Psoas muscle (tissue), 8 donors: ENCODE results near the gene CPLANE1. TPM values are rescaled to one million over a fixed set of nuclear protein-coding genes. Genes with fewer than 3 reads are reported as not detected.
"Not testable (repeated sequence)": the region's sequence is repeated elsewhere in the genome, so short reads cannot be mapped to it uniquely, and the experiment has no call there.

Source experiments
- ATAC-seq, 4 donors: fragments of 200-7000 bp; cut with Tn5 transposase; one replicate each; pipeline ENCODE4 v1.9.1; 2020; ENCODE audit warnings: moderate library complexity in 3 of 4, mild to moderate bottlenecking in 2 of 4
- DNase-seq, 2 donors: peaks; one replicate each; pipeline ENCODE4 v3.0.0-alpha.2; 2020
- H3K27ac ChIP-seq: fragments of 200-600 bp; one replicate; pipeline ENCODE4 v1.8.0; 2022
- H3K27me3 ChIP-seq, 3 donors: fragments of 200-600 bp in 1 of 3; one replicate each; pipeline versions ENCODE4 v1.6.1 to v1.8.0; 2013 to 2022; ENCODE audit warnings: low read length in 2 of 3, mild to moderate bottlenecking in 2 of 3, moderate library complexity in 1 of 3; ENCODE audit not compliant: insufficient read depth in 3 of 3
- H3K36me3 ChIP-seq, 2 donors: fragments of 200-600 bp in 1 of 2; one replicate each; pipeline versions ENCODE4 v1.6.1 to v1.8.0; 2013 to 2022; ENCODE audit warnings: low read depth in 1 of 2, mild to moderate bottlenecking in 1 of 2, moderate library complexity in 1 of 2; ENCODE audit not compliant: insufficient read depth in 1 of 2
- H3K4me1 ChIP-seq: fragments of 200-600 bp; one replicate; pipeline ENCODE4 v1.8.0; 2022
- H3K4me3 ChIP-seq: fragments of 200-600 bp; one replicate; pipeline ENCODE4 v1.8.0; 2022; ENCODE audit warnings: mild to moderate bottlenecking
- H3K9me3 ChIP-seq: fragments of 200-600 bp; one replicate; pipeline ENCODE4 v1.8.0; 2022
- WGBS, 3 donors: extraction: QIAGEN DNeasy Blood & Tissue Kit; methylation state at CpG; one replicate each; pipeline versions ENCODE4 v1.1.6 to v1.1.7; 2013; 5-methylcytosine and 5-hydroxymethylcytosine counted together
- intact Hi-C, 2 donors: fragments of 100-400 bp; cut with DNase I; formaldehyde crosslinking; loops; one replicate each; pipeline versions ENCODE4 v1.11.0 to v1.14.2; 2022
- polyA plus RNA-seq, 3 donors: library from polyadenylated mRNA; stranded (reverse); fragments of 200-250 nt; gene quantifications; one replicate each; pipeline ENCODE4 v1.2.3, GENCODE V29; 2013
- total RNA-seq, 4 donors: library from RNA; stranded (reverse); fragmentation: NEBNext Ultra II Directional in 2 of 4; extraction: Animal tissue kit (Norgen Biotek cat#: 25700) in 2 of 4; gene quantifications; one replicate each; pipeline versions ENCODE4 v1.2.1 to v1.2.4, GENCODE V29; 2021 to 2023
- TF ChIP-seq, protein P1 (sequence below): fragments of 200-600 bp; IDR thresholded peaks from one replicate; pipeline ENCODE4 v1.8.0; 2022; ENCODE audit warnings: antibody characterized with exemption
- donor health status: healthy with polysubstance abuse.
- donor health status: DM: no; HTN: no; CAD: no; lungs with moderate emphysema.
- donor health status: Bipolar disorder and iron deficiency.
- donor health status: healthy.
- donor health status: DM: yes; HTN: yes; CAD: no.
- donor health status: DM: no; HTN: no; CAD: no.
- donor health status: DM: no; HTN: no; CAD: no.
- donor health status: DM: yes; HTN: yes; CAD: no.

The CPLANE1 gene
- total and polyA plus RNA-seq, 7 donors, result 1.4 to 12.1 (median 6.0) TPM

DNA sequence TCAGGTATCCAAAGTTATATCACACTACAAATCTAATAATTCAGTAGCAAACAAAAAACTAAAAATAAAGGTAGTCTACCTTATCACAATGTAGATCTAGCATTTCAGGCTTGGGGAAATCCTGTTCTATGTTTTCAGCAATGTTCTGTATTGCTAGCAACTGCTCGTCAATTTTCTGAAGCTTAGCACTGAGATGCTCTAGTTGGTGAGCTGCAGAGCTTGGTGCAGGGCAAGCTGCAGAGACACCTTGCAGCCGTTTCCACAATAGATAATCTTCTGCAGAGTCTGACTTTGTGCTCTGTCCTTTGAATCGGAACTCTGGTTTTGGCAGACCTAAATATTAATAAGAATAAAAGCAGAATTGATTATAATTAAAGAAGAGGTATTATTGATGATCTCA lies 95.5 kb downstream of the CPLANE1 start:
- peaks cover 0 to 98% of the 10 kb centered on the region in 2 donors for H3K36me3 ChIP-seq
- no peak for ATAC-seq
- H3K4me3 ChIP-seq, result no peak overlapping the region
- TF ChIP-seq, protein P1, sequence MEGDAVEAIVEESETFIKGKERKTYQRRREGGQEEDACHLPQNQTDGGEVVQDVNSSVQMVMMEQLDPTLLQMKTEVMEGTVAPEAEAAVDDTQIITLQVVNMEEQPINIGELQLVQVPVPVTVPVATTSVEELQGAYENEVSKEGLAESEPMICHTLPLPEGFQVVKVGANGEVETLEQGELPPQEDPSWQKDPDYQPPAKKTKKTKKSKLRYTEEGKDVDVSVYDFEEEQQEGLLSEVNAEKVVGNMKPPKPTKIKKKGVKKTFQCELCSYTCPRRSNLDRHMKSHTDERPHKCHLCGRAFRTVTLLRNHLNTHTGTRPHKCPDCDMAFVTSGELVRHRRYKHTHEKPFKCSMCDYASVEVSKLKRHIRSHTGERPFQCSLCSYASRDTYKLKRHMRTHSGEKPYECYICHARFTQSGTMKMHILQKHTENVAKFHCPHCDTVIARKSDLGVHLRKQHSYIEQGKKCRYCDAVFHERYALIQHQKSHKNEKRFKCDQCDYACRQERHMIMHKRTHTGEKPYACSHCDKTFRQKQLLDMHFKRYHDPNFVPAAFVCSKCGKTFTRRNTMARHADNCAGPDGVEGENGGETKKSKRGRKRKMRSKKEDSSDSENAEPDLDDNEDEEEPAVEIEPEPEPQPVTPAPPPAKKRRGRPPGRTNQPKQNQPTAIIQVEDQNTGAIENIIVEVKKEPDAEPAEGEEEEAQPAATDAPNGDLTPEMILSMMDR, result no peak
- no peaks in the 10 kb centered on the region for H3K4me1 ChIP-seq
- no peak for DNase-seq
- H3K9me3 ChIP-seq, result no peaks in the 10 kb centered on the region
- no peak overlapping the region for H3K27ac ChIP-seq
- intact Hi-C loops, result loop anchor here in 1 of 2 donors (10.0 kb wide), 1 partner anchor 109 kb away; no protein-coding TSS in a partner anchor
- WGBS, 3 donors, result 86 to 94% (median 87%) methylated on average over 3 of the region's 3 CpGs
- no peaks in the 10 kb centered on the region for H3K27me3 ChIP-seq

DNA sequence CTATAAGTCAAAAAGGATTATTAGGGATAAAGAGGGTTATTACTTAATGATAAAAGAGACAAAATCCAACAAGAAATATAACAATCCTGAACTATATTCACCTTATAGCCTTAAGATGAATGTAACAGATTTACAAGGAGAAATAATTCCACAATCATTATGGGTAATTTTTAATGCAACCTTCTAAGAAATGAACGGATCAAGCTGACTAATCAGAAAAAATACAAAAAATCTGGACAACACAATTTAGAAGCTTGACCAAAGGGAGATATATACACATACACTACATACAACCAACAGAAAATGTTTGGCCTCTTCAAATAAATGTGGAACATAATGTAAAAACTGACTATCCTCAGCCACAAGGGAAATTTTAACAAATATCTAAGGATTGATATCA lies 102.3 kb downstream of the CPLANE1 start:
- DNase-seq (no peak), ATAC-seq (no peak)
- Histone ChIP-seq H3K4me3 (no peak overlapping the region), H3K4me1 (no peaks in the 10 kb centered on the region), H3K9me3 (no peaks in the 10 kb centered on the region), H3K27ac (no peak overlapping the region), H3K27me3 (no peaks in the 10 kb centered on the region), H3K36me3 (peaks cover 0 to 63% of the 10 kb centered on the region in 2 donors)
- intact Hi-C loops, result no loop called here
- TF ChIP-seq, protein P1, result no peak
- 91 to 97% (median 96%) methylated on average over 1 of the region's 1 CpG for WGBS, 3 donors

- intact Hi-C loops, result no loop called here
Observed at GRCh38 chr5:37136694-37137093, 112.5 kb downstream of the CPLANE1 start.

GRCh38 chr5:37135312-37135711 lies 113.9 kb downstream of the CPLANE1 start:
- not testable (repeated sequence) for ATAC-seq
- WGBS, 3 donors, result 97 to 98% (median 98%) methylated on average over 6 of the region's 6 CpGs

More at GRCh38 chr5:37136694-37137093, 112.5 kb downstream of the CPLANE1 start:
- TF ChIP-seq, protein P1, result no peak
- no peak overlapping the region for H3K4me3 ChIP-seq
- DNase-seq (no peak), ATAC-seq (no peak)
- no peaks in the 10 kb centered on the region for H3K9me3 ChIP-seq
- no peaks in the 10 kb centered on the region for H3K27me3 ChIP-seq
- peaks cover 2 to 74% of the 10 kb centered on the region in 2 donors for H3K36me3 ChIP-seq
- 94 to 95% (median 94%) methylated on average over 2 of the region's 2 CpGs for WGBS, 3 donors
- H3K4me1 ChIP-seq, result no peaks in the 10 kb centered on the region
- no peak overlapping the region for H3K27ac ChIP-seq

GRCh38 chr5:37133939-37134338 lies 115.2 kb downstream of the CPLANE1 start:
- ATAC-seq, result no peak
- 96 to 98% (median 97%) methylated on average over 2 of the region's 2 CpGs for WGBS, 3 donors
- intact Hi-C loops, result no loop called here
- Histone ChIP-seq H3K36me3 (peaks cover 2 to 61% of the 10 kb centered on the region in 2 donors), H3K27me3 (no peaks in the 10 kb centered on the region), H3K4me1 (no peaks in the 10 kb centered on the region), H3K4me3 (no peak overlapping the region), H3K27ac (no peak overlapping the region), H3K9me3 (no peaks in the 10 kb centered on the region)
- TF ChIP-seq, protein P1, result no peak
- no peak for DNase-seq

More at GRCh38 chr5:37135312-37135711, 113.9 kb downstream of the CPLANE1 start:
- DNase-seq, H3K4me3 ChIP-seq, H3K27me3 ChIP-seq, intact Hi-C loops, H3K4me1 ChIP-seq, H3K27ac ChIP-seq, H3K9me3 ChIP-seq: not testable (repeated sequence)
- peaks cover 2 to 64% of the 10 kb centered on the region in 2 donors for H3K36me3 ChIP-seq
